GM21381 (cell line): ENCODE measurements around the gene ADCY10.
"Not testable (repeated sequence)": the region's sequence is repeated elsewhere in the genome, so short reads cannot be mapped to it uniquely, and the experiment has no call there.

Experiments used
- ATAC-seq: cut with Tn5 transposase; IDR thresholded peaks from one replicate; pipeline ENCODE4 v1.9.1; 2021; ENCODE audit warnings: mild to moderate bottlenecking, moderate library complexity; ENCODE audit not compliant: unreplicated experiment

ADCY10 gene

GRCh38 chr1:167926486-167926997 lies 12.6 kb upstream of the ADCY10 start:
- no peak for ATAC-seq

- ATAC-seq = no peak
Observed at GRCh38 chr1:167924543-167925231, 10.8 kb upstream of the ADCY10 start.

- no peak for ATAC-seq
Observed at GRCh38 chr1:167924102-167924501, 10.2 kb upstream of the ADCY10 start.

- ATAC-seq = no peak
Observed at GRCh38 chr1:167923324-167924056, 9.6 kb upstream of the ADCY10 start.

GRCh38 chr1:167922611-167923074 lies 8.7 kb upstream of the ADCY10 start:
- no peak for ATAC-seq

- ATAC-seq = no peak
Observed at GRCh38 chr1:167922023-167922422, 8.1 kb upstream of the ADCY10 start.

GRCh38 chr1:167916766-167917511 lies 3.0 kb upstream of the ADCY10 start:
- no peak for ATAC-seq

GRCh38 chr1:167915569-167915968 lies 1.6 kb upstream of the ADCY10 start:
- ATAC-seq = no peak

- no peak for ATAC-seq
Observed at GRCh38 chr1:167912294-167912693, 1.6 kb downstream of the ADCY10 start.

GRCh38 chr1:167911413-167911812 lies 2.5 kb downstream of the ADCY10 start:
- ATAC-seq = no peak

- ATAC-seq = no peak
Observed at GRCh38 chr1:167910530-167910929, 3.4 kb downstream of the ADCY10 start.

GRCh38 chr1:167909691-167910180 lies 4.2 kb downstream of the ADCY10 start:
- ATAC-seq = no peak

- no peak for ATAC-seq
Observed at GRCh38 chr1:167905671-167906070, 8.3 kb downstream of the ADCY10 start.

- no peak for ATAC-seq
Observed at GRCh38 chr1:167905182-167905581, 8.8 kb downstream of the ADCY10 start.

GRCh38 chr1:167904652-167905130 lies 9.2 kb downstream of the ADCY10 start:
- no peak for ATAC-seq

GRCh38 chr1:167900907-167901306 lies 13.0 kb downstream of the ADCY10 start:
- ATAC-seq = no peak

GRCh38 chr1:167899253-167899681 lies 14.7 kb downstream of the ADCY10 start:
- ATAC-seq = peak; percentile 84

GRCh38 chr1:167898578-167899222 lies 15.2 kb downstream of the ADCY10 start:
- ATAC-seq = no peak

- ATAC-seq = no peak
Observed at GRCh38 chr1:167893798-167894197, 20.1 kb downstream of the ADCY10 start.

- no peak for ATAC-seq
Observed at GRCh38 chr1:167890400-167890799, 23.5 kb downstream of the ADCY10 start.

GRCh38 chr1:167887187-167887586 lies 26.7 kb downstream of the ADCY10 start:
- not testable (repeated sequence) for ATAC-seq
